ENCODE results near the gene ARF3.

- no peak for TF ChIP-seq CTCF (IDR thresholded peaks at IDR 0.05)
- TF ChIP-seq EP300 (IDR thresholded peaks at IDR 0.05; ENCODE audit: borderline replicate concordance in 1 of 2, low read depth in 1 of 2, low read length in 1 of 2), result no peak
- no peak for TF ChIP-seq EZH2phosphoT487 (IDR thresholded peaks at IDR 0.05; ENCODE audit: borderline replicate concordance, low read depth)
- TF ChIP-seq REST (IDR thresholded peaks at IDR 0.05; ENCODE audit: low read depth, low read length), result no peak
- no peak for TF ChIP-seq CHD2 (IDR thresholded peaks at IDR 0.05; ENCODE audit: low read length, partially characterized antibody)
- TF ChIP-seq TAF1 (IDR thresholded peaks at IDR 0.05; ENCODE audit: borderline replicate concordance, low read depth, low read length), result no peak
- no peak for TF ChIP-seq SIN3A (IDR thresholded peaks at IDR 0.05; ENCODE audit: borderline replicate concordance, low read depth, low read length)
- TF ChIP-seq NFIC (IDR thresholded peaks at IDR 0.05; ENCODE audit: borderline replicate concordance), result no peak
These were observed 40.6 kb upstream of the ARF3 start for GRCh38 chr12:48997719-48998496.

All from SK-N-SH (cell line).